Measurements from ENCODE around the gene TMEM63A.

DNA sequence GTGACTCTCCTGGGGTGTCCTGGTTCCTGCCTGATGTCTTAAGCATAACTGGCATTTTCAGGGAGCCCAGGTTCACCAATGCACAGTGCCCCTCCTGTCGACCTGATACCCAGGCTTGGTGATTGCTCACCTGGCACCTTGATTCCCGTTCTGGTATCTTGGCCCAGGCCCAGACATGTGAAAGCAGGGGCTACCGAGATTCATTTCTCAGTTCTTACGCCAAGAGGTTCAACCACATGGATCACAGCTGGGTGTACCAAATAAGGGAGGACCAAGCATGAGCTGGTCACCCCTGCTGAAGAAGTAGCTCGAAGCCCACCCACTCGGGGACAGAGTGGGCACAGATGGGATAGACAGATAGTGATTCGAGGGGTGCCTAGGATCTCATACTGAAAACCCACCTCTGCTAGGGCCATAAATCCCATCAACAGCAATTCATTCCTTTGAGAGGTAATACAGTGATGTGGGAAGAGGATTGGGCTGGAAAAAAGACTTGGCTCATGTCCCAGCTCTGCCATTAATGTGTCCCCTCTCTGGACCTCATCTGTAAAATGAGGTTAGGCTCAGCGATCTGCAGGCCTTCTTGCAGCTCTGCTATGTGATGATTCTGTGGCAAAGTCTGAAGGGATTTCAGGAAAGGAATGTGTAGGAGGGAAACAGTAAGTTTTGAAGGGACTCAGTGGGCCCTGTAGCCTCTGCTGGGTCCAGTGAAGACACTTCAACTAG is 69.5 kb downstream of the TMEM63A start:
- TF ChIP-seq CTCF (IDR thresholded peaks at IDR 0.05) (no peak), POLR2A (IDR thresholded peaks at IDR 0.05) (no peak)

All from transverse colon (tissue), 3 donors.